RWPE1 (cell line): ENCODE results near the gene ZNFX1.
A peak's percentile ranks its signal among the peaks of the same experiment; 100 is the strongest.

Experiments used
- CTCF ChIA-PET: fragments of 350-600 bp; sonication (Branson Sonifier 250); formaldehyde crosslinking; extraction: SDS; loops from one replicate; lab custom pipeline; 2021; lab: Yijun Ruan, JAX
- POLR2A ChIA-PET: fragments of 400-600 bp; formaldehyde crosslinking; extraction: SDS; loops from one replicate; lab custom pipeline; 2020; ENCODE audit warnings: antibody characterized with exemption; ENCODE audit not compliant: low non-redundant PET; lab: Yijun Ruan, JAX
- DNase-seq: peaks from one replicate; pipeline ENCODE4 v3.0.0; 2012; ENCODE audit warnings: low spot score
- H3K27ac ChIP-seq: fragments of 450-650 bp; 2 replicates; pipeline ENCODE4 v1.5.1; 2017
- TF ChIP-seq, protein P1 (sequence below): fragments of 450-650 bp; conservative IDR thresholded peaks from 2 replicates; pipeline ENCODE4 v1.5.1; 2017; ENCODE audit warnings: low read depth, mild to moderate bottlenecking

Gene ZNFX1

DNA sequence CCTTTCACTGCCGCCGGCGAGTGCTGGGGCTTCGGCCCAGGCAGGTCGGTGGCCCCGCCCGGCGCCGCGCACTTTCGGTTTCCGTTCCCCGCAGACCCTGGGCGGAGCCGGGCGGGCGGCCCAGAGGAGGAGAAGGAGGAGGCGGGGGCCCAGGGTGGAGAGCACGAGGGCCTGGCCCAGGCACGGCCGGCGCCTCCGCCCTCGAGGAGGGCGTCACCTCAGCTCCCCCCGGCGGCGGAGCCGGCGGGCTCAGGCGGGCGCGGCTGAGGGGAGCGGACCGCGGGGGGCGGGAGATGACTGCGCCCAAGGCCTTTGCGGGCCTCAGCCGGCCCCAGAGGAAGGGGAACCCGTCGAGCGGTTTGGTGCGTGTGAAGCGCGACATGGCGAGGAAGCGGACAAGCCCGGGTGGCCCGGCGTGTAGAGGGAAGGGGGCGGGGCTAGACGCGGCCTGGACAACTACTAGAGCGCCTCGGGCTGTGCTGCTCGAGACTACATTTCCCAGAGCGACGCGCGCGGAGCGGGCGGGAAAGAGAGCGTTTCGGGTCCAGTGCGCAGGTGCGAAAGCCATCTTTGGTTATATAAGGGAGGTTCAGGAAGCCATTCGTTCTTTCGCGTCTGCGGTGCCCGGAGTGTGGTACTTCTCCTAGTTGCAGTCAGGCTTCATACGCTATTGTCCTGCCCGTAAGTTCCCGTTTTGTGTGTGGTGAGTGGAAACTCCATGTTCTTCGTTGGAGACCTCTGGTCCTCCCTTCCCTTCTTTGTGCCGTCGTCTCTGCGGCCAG is at the start of gene ZNFX1:
Gene ZNFX1, minus strand, starts transcription at position 22 of the 782 bp plus-strand sequence. CDS start 2,218 bp downstream, outside the sequence.
- CTCF ChIA-PET: interaction anchor here (0.5 to 1.1 kb wide), 2 partner anchors 30 to 32 kb away, joined by 3 read pairs; no protein-coding TSS in a partner anchor
- TF ChIP-seq, protein P1, sequence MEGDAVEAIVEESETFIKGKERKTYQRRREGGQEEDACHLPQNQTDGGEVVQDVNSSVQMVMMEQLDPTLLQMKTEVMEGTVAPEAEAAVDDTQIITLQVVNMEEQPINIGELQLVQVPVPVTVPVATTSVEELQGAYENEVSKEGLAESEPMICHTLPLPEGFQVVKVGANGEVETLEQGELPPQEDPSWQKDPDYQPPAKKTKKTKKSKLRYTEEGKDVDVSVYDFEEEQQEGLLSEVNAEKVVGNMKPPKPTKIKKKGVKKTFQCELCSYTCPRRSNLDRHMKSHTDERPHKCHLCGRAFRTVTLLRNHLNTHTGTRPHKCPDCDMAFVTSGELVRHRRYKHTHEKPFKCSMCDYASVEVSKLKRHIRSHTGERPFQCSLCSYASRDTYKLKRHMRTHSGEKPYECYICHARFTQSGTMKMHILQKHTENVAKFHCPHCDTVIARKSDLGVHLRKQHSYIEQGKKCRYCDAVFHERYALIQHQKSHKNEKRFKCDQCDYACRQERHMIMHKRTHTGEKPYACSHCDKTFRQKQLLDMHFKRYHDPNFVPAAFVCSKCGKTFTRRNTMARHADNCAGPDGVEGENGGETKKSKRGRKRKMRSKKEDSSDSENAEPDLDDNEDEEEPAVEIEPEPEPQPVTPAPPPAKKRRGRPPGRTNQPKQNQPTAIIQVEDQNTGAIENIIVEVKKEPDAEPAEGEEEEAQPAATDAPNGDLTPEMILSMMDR: no peak
- peak within 1 kb of the TSS; percentile 95 for H3K27ac ChIP-seq
- peak; percentile 99 for DNase-seq
- POLR2A ChIA-PET: interaction anchor here (0.6 to 1.3 kb wide), 5 partner anchors 9 to 421 kb away, joined by 3 to 4 read pairs (median 3); no protein-coding TSS in a partner anchor

DNA sequence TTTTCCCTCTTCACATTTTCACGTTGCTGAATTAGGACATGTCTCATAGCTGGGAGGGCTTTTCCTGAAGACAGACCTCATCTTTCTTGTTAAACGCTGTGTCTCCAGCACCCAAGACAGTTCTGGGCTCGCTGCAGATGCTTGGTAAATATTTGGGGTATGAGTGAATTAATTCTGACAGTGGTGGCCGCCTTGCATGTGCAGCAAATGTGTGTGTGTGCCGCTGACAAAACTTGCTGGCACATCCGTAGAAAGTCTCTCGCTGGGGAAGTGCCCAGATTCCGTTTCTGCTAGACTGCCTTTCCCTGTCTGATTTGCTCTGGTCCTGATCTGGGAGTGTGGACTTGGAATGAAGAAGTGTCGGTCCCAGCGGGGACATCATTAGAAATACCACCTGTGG is 48.2 kb upstream of the ZNFX1 start:
- CTCF ChIA-PET: interaction anchor here (0.6 kb wide), 2 partner anchors 47 to 191 kb away, joined by 3 to 4 read pairs; no protein-coding TSS in a partner anchor
- POLR2A ChIA-PET: no interaction called here
- H3K27ac ChIP-seq: no peak overlapping the region
- TF ChIP-seq, protein P1: no peak
- DNase-seq: no peak

DNA sequence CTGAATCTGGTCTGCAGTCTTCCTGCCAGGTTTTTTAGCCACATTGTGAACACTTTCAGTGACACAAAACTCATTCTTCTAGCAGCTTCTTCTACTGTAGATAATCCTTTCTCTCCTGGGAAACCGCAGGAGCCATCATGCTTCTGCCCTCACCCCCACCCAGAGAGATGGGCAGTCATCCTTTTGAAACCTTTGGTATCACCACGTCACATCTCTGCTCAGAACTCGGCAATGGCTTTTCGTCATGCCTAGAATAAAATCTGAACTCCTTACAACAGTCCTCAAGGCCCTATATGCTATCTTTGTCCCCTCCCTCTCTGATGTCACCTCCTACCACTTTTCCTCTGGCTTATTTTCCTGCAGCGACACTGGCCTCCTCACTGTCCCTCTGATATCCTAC is 46.4 kb upstream of the ZNFX1 start:
- ChIA-PET POLR2A (no interaction called here), CTCF (interaction anchor here (0.6 to 1.4 kb wide), 3 partner anchors 160 to 228 kb away, joined by 3 to 6 read pairs (median 3); no protein-coding TSS in a partner anchor)
- DNase-seq: no peak
- TF ChIP-seq, protein P1: no peak
- H3K27ac ChIP-seq: no peak overlapping the region

GRCh38 chr20:49323622-49324238 is 45.9 kb upstream of the ZNFX1 start:
- ChIA-PET CTCF (interaction anchor here (0.7 to 1.4 kb wide), 5 partner anchors 42 to 229 kb away, joined by 3 to 4 read pairs (median 3); no protein-coding TSS in a partner anchor), POLR2A (no interaction called here)
- TF ChIP-seq, protein P1: peak; percentile 51
- DNase-seq: peak; percentile 74
- no peak overlapping the region for H3K27ac ChIP-seq

DNA sequence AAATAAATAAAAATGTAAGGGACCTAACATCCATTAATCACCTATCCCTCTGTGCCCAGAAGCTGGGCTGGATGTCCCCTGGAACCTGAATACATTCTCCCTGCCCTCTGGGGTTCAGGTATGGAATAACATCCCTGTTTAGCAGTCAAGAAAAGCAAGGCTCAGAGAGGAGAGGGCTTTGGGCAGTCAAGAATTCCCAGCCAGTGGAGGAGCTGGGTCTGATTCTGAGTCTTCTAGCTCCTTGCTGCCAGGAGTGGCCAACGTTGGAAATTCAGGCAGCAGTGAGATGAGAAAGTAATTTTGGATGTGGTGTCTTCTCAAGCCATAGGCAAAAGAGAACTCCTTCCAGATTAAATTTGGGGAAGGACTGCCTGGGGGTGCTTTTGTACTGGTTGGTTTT is 42.6 kb upstream of the ZNFX1 start:
- TF ChIP-seq, protein P1: 0 out of 2 replicates have a peak, but pooled peaks have one; percentile 31
- DNase-seq: peak; percentile 65
- ChIA-PET CTCF (interaction anchor here (0.5 to 3.4 kb wide), 4 partner anchors 21 to 726 kb away, joined by 4 to 14 read pairs (median 4); no protein-coding TSS in a partner anchor), POLR2A (interaction anchor here (1.0 kb wide), 1 partner anchor 35 kb away, joined by 3 read pairs; no protein-coding TSS in a partner anchor)
- no peak overlapping the region for H3K27ac ChIP-seq

GRCh38 chr20:49319208-49319809 is 41.5 kb upstream of the ZNFX1 start:
- CTCF ChIA-PET: interaction anchor here (0.6 to 3.4 kb wide), 6 partner anchors 9 to 778 kb away, joined by 3 to 14 read pairs (median 5); no protein-coding TSS in a partner anchor
- POLR2A ChIA-PET: no interaction called here
- no peak overlapping the region for H3K27ac ChIP-seq
- DNase-seq: no peak
- TF ChIP-seq, protein P1: no peak
